Hematopoietic multipotent progenitor cell (in vitro differentiated cells): ENCODE data around the gene AMELX. TPM values are rescaled to one million over a fixed set of nuclear protein-coding genes. Genes with fewer than 3 reads are reported as not detected.

Experiments used
- DNase-seq, 3 donors: peaks; one replicate each; pipeline ENCODE4 v3.0.0-alpha.2; 2011 to 2015; ENCODE audit warnings: low read depth in 2 of 3, low spot score in 2 of 3
- total RNA-seq: library from RNA; depleted of rRNA; stranded (reverse); fragments of >200 nt; gene quantifications from one replicate; pipeline ENCODE4 v1.2.3, GENCODE V29; 2012

Gene AMELX
- not detected for total RNA-seq

- no peak for DNase-seq
Measured at GRCh38 chrX:11293113-11293512, at the start of gene AMELX. Gene AMELX (plus strand): TSS chrX:11293413. CDS start chrX:11294789, 1,376 bp downstream.

- no peak for DNase-seq
Measured at GRCh38 chrX:11244636-11245035, 48.6 kb upstream of the AMELX start.

DNA sequence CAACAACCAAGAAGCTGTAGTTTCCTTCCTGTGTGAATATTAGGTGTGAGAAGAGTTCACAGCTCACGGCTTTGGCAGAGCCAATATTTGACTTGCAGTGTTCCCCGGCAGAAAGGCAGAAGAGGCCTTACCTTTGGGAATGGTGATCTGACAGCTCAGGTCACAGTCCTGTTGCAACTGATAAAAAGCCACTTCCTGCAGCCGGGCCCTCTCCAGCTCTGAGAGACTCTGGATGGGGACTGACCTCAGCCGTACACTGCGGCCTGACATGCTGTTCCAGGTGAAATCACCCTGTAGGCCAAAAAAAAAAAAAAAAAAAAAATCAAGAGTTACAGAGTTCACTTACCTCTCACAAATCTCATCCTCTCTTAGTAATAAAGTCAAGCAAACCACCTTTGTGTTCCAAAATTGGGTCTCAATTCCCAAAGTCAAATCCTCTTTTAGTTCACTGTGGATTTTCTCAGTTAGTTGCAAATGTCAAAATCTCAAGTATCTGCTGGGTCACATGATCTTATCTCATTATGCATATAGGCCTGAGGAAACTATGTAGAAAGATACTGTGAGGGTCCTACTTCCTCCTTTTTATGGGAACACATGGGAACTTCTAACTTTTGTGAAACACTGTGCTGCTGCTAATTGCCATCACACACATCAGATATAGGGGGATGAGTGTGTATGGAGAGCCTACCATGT is 38.6 kb upstream of the AMELX start:
- DNase-seq, result peak in 2 of 3 donors; percentile 1 to 29

DNA sequence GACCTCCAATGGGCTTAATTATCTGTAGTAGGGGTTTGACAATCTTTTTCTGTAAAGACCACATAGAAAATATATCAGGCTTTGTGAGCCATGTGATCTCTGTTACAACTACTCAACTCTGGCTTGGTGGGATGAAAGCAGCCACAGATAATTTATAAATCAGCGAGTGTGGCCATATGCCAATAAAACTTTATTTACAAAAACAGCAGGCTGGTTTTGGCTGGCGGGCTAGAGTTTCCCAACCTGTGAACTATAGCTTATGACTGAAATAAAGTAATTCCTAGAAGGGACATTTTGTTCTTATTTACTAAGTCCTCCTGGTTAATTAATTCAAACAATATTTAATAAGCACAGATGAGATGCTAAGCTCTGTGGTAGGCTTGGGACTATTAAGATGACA is 35.9 kb upstream of the AMELX start:
- no peak for DNase-seq

GRCh38 chrX:11257711-11258110 is 35.5 kb upstream of the AMELX start:
- no peak for DNase-seq

DNA sequence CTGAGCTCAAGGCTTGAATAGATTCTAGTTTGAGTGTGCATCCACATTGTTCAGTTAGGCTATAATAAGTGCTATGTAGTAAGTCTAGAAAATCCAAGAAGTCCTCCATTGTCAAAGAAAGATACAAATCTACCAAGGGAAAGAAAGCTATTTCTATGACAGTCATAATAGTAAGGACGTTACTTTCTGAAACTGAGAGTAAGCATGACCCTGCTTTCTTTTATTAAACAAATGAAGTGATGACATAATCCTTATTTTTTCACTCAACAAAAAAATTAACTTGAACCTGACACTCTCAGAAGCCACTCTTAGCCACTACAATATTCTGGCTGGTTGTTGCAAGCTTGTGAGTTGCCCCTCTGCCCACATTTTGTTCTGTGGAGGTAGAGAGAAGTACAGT is 33.8 kb upstream of the AMELX start:
- DNase-seq, result no peak

DNA sequence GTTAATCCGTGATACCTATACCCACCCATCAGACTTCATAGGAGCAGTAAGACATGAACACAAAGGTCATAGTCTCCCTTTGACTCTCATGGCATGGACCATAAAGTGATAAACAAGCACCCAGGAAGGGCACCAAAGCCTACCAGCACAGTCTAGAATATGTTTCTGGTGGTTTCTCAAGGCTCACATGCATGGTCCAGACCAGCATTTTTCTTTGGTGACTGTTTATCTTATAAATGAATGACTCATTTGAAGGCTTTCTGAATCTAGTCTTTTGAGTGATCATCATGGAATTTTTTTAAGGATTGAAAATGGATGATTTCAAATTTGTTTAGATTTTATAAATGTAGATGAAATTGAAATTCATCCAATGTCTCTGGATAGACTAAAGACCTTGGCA is 32.0 kb upstream of the AMELX start:
- DNase-seq, result no peak

- no peak for DNase-seq
Measured at GRCh38 chrX:11264925-11265324, 28.3 kb upstream of the AMELX start.

DNA sequence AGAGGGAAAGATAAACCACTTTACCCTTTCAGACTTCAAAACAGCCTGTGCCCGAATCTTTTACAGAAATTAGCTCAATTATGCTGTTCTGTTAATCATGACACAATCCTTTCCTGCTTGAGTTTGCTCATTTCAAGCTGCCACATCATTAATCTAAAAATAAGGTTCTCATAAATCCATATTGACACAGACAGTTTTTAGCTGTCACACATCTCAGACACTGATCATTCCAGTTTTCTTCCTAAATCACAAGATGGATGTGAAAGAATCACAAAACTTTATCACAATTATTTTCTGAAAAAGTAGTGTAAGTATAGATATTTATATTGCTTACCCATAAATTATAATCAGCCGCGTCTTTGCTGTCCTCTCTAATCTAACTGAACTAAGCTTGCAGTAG is 27.9 kb upstream of the AMELX start:
- DNase-seq, result no peak

DNA sequence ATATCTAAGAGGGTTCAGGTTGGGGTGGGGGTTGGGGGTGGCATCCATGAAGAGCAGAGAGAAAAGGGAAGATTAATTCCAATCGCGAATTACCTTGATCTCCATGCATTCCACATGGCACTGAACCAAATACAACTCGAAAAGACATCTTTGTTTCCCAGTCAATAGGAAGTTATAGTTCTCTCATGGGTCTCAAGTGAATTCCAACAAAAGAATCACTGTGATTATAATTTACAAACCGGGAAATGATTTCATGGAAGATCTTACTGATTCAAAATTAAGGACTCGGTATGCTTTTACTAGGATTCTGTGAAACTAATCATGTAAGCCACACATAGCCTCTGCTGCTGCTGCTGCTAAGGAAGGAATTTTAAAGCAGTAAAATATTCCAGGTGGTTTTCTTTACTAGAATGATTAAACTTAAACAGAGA is 26.6 kb upstream of the AMELX start:
- DNase-seq, result no peak

- DNase-seq, result no peak
Measured at GRCh38 chrX:11267425-11267824, 25.8 kb upstream of the AMELX start.

DNA sequence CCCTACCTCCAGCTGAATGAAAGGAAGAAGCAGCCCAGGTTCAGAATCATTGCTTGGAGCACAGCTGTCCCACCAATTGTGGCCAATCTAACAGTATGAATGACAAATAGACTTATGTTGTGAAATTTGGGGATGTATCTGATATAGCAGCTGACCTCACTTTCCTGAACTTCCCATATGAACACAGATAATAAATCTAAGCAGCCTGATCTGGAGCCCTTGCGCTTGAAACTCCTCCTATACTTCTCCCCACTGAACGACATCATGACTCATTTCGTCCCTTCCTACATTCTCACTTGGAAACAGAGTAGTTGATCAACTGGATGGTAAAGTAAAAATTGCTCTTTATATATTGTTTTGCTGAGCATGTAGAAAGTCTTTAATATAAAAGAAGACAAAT is 24.2 kb upstream of the AMELX start:
- DNase-seq, result no peak

DNA sequence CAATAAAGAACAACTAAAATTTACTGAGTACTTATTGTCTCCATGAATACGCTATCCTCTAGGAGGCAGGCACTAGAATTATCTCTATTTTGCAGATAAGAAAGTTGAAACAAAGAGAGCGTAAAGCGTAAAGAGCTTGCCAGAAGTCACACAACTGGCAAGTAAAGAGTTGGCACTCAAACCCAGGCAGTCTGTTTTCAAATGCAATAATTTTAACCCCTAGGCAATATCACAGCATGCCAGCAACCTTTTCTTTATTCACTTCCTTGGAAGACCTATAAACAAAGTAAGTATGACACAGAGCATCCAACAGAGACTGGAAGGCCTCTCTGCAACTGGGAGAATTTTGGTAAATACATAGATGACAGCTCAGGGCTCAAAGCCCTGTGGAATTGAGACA is 23.2 kb upstream of the AMELX start:
- no peak for DNase-seq

GRCh38 chrX:11272290-11272689 is 20.9 kb upstream of the AMELX start:
- no peak for DNase-seq

DNA sequence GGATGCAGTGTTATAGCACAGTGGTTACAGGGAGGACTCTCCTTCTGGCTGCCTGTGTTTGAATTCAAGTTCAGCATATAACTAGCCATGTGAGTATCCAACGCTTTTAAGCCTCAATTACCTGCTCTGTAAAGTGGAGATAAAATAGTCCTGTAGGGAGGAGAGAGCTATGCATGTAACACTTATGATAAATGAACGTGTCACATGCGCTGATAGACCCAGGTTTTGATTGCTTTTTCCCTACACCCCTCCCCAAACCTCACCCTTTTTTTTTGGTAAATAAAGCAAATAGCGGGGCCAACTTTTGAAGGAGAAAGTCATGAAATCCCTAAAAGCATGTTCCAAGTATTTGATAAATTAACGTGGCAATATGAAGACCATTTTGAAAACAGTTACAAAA is 20.4 kb upstream of the AMELX start:
- DNase-seq, result no peak

DNA sequence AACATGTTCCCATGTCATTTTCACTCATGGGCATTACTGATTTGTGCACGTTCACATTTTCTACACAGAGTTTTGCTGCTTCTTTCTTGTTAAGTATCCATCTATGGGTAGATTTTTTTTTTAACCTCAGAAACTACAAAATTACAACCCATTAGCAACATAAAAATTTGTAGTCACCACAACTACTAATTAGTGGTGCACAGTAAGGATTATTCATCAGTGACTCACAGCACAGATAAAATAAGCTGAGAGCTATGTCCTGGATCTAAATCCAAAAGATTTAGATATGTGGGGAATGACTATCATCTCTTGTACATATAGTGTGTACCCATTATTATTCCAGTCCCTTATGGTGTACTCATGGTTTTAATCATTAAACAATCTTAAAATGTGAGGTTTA is 19.7 kb upstream of the AMELX start:
- DNase-seq, result no peak

DNA sequence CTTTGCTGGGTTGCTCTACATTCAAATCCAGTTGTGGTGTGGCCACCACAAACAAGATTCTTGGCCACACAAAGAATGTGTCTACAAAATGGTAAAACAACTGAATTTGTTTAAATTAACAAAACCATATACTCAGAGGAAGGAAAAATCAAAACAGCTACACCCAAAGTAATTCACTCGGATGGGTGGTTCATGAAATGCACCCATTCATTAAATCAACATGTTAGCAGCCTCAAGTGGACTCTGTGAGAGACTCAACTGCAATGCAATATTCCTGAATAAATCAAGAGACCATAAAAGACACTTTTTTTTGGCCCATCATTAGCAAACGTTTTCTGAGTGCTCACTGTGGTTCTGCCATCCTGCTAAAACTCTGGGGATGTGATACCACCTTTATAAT is 11.2 kb upstream of the AMELX start:
- no peak for DNase-seq

DNA sequence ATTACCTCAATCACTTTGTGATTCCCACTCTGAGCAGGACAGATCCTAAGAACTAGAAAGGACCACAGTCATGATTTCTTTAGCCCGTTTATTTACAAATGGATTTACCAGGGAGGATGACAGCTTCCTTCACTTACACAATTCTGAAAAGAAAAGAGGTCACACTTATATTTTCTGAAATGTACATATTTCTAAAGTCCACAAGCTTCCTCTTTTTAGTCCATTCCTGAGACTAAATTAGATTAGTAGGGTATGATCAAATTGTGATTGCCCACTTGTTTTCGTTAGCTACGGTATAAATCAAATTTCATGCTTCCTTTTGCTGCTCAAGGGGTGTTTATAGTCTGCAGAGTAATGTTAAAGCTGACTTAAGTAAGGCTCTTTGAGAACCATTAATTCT is 7.6 kb upstream of the AMELX start:
- peak in 1 of 3 donors; percentile 1 for DNase-seq

GRCh38 chrX:11287505-11287904 is 5.7 kb upstream of the AMELX start:
- no peak for DNase-seq

- DNase-seq, result no peak
Measured at GRCh38 chrX:11290416-11291102, 2.7 kb upstream of the AMELX start.

GRCh38 chrX:11296051-11296450 is 2.8 kb downstream of the AMELX start:
- DNase-seq, result no peak

- DNase-seq, result no peak
Measured at GRCh38 chrX:11298600-11298999, 5.4 kb downstream of the AMELX start.

- DNase-seq, result no peak
Measured at GRCh38 chrX:11304829-11305228, 11.6 kb downstream of the AMELX start.
